Measurements from ENCODE around the gene PPP4R3B. TPM values are rescaled to one million over a fixed set of nuclear protein-coding genes. Genes with fewer than 3 reads are reported as not detected.
A peak's percentile ranks its signal among the peaks of the same experiment; 100 is the strongest.

Gene PPP4R3B
- total and polyA plus RNA-seq, 2 experiments from 2014 or later, result 25.6 to 56.6 TPM

GRCh38 chr2:55618025-55618274, 528 bp upstream of the PPP4R3B start:
- TF ChIP-seq REST (IDR thresholded peaks at IDR 0.05; ENCODE audit: unreplicated experiment) (no peak), ETS1 (IDR thresholded peaks at IDR 0.05) (no peak), ZNF114 (CRISPR knock-in tag; IDR thresholded peaks at IDR 0.05) (no peak), EZH2 (IDR thresholded peaks at IDR 0.05; ENCODE audit: low read depth, unreplicated experiment) (no peak), CTCF (conservative IDR thresholded peaks at IDR 0.05; ENCODE audit: low read depth in 2 of 2) (no peak), ZNF331 (CRISPR knock-in tag; IDR thresholded peaks at IDR 0.05; ENCODE audit: low read depth) (no peak), ZNF462 (CRISPR knock-in tag; IDR thresholded peaks at IDR 0.05) (no peak), CREB1 (CRISPR knock-in tag; IDR thresholded peaks at IDR 0.05; ENCODE audit: low read depth) (no peak), JUNB (IDR thresholded peaks at IDR 0.05; ENCODE audit: unreplicated experiment) (no peak), NANOG (IDR thresholded peaks at IDR 0.05; ENCODE audit: borderline replicate concordance) (no peak), EZH2phosphoT487 (IDR thresholded peaks at IDR 0.05; ENCODE audit: unreplicated experiment) (no peak), POLR2AphosphoS5 (IDR thresholded peaks at IDR 0.05; ENCODE audit: low read depth) (no peak), STAT1 (IDR thresholded peaks at IDR 0.05; ENCODE audit: unreplicated experiment) (no peak)
- Histone ChIP-seq H3K4me1 (ENCODE audit: insufficient read depth) (peaks cover 4% of the 10 kb centered on the region; the same call in 1 of the 2 replicates), H2AFZ (no peak overlapping the region; the same call in 1 of the 2 replicates), H3K27me3 (ENCODE audit: insufficient read depth) (no peaks in the 10 kb centered on the region), H3K4me3 (peak overlapping the region; percentile 76), H3K36me3 (ENCODE audit: insufficient read depth) (peaks cover 14% of the 10 kb centered on the region; the same call in 1 of the 2 replicates), H4K20me1 (replicated peaks; ENCODE audit: insufficient read depth) (peaks cover 6% of the 10 kb centered on the region; the same call in 1 of the 2 replicates), H3K4me2 (peak overlapping the region; percentile 87), H3K79me2 (replicated peaks; ENCODE audit: insufficient read depth) (peaks cover 72% of the 10 kb centered on the region), H3K9me2 (ENCODE audit: insufficient read depth) (no peaks in the 10 kb centered on the region), H3F3A (replicated peaks; ENCODE audit: low read depth) (no peaks in the 10 kb centered on the region), H3K27ac (ENCODE audit: low read depth) (peak overlapping the region; percentile 92)
- Mint-ChIP-seq H3K27ac (no peak overlapping the region), H3K9me3 (no peaks in the 10 kb centered on the region), H3K4me1 (peaks cover 16% of the 10 kb centered on the region; the same call in 2 of the 3 replicates), H3K4me3 (no peak overlapping the region), H3K27me3 (ENCODE audit: insufficient read depth, low read depth, poor library complexity) (peaks cover 1% of the 10 kb centered on the region), H3K36me3 (ENCODE audit: low read depth) (peaks cover 31% of the 10 kb centered on the region)
- ATAC-seq (no peak), DNase-seq (ENCODE audit: low spot score) (no peak)

Data from GM23338 (cell line).